Measurements from ENCODE around the gene BANP.

DNA sequence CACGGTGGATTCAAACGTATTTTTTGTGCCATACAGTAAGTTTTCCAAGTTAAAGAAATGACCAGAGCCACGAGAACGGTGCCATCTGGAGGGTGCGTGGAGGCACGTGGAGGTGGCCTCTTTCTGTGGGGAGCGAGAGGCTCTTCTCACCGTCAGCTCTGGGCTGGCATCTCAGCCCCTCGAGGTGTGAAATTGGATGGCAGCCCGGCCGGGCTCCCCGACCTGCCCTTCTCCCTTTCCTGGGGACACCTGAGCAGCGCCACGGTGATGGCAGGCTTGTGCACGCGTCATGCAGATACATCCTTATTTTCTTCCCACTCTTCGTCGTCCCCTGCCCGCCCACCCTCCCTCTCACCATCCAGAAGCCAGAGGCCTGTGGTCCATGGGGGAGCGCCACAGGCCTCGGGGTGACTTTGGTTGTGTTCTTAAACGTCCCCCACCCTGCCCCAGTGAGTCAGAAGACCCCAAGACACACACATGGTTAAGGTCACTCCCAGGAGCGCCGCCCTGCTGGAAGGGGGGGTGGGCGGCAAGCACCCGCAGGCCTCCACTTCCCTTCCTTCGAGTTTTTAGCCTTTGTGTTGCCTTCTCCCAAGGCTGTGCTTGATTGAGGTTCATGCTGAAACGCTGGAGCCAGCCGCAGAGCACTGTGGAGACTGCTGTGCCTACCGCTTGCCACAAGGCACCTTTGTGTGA, 109.4 kb downstream of the BANP start:
- TF ChIP-seq USF2 (IDR thresholded peaks at IDR 0.05; ENCODE audit: borderline replicate concordance, low read depth, low read length) (no peak), CTCF (IDR thresholded peaks at IDR 0.05) (peak; percentile 29), GABPA (IDR thresholded peaks at IDR 0.05; ENCODE audit: low read depth) (no peak), JUND (IDR thresholded peaks at IDR 0.05) (no peak)
- TF ChIP-seq, protein P1, sequence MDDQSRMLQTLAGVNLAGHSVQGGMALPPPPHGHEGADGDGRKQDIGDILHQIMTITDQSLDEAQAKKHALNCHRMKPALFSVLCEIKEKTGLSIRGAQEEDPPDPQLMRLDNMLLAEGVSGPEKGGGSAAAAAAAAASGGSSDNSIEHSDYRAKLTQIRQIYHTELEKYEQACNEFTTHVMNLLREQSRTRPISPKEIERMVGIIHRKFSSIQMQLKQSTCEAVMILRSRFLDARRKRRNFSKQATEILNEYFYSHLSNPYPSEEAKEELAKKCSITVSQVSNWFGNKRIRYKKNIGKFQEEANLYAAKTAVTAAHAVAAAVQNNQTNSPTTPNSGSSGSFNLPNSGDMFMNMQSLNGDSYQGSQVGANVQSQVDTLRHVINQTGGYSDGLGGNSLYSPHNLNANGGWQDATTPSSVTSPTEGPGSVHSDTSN (IDR thresholded peaks at IDR 0.05), result no peak
- TF ChIP-seq, protein P2, sequence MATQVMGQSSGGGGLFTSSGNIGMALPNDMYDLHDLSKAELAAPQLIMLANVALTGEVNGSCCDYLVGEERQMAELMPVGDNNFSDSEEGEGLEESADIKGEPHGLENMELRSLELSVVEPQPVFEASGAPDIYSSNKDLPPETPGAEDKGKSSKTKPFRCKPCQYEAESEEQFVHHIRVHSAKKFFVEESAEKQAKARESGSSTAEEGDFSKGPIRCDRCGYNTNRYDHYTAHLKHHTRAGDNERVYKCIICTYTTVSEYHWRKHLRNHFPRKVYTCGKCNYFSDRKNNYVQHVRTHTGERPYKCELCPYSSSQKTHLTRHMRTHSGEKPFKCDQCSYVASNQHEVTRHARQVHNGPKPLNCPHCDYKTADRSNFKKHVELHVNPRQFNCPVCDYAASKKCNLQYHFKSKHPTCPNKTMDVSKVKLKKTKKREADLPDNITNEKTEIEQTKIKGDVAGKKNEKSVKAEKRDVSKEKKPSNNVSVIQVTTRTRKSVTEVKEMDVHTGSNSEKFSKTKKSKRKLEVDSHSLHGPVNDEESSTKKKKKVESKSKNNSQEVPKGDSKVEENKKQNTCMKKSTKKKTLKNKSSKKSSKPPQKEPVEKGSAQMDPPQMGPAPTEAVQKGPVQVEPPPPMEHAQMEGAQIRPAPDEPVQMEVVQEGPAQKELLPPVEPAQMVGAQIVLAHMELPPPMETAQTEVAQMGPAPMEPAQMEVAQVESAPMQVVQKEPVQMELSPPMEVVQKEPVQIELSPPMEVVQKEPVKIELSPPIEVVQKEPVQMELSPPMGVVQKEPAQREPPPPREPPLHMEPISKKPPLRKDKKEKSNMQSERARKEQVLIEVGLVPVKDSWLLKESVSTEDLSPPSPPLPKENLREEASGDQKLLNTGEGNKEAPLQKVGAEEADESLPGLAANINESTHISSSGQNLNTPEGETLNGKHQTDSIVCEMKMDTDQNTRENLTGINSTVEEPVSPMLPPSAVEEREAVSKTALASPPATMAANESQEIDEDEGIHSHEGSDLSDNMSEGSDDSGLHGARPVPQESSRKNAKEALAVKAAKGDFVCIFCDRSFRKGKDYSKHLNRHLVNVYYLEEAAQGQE (IDR thresholded peaks at IDR 0.05; ENCODE audit: low read depth, low read length), result no peak
